Cardiac muscle cell (in vitro differentiated cells and primary cell): ENCODE results near the gene RTBDN. TPM values are rescaled to one million over a fixed set of nuclear protein-coding genes. Genes with fewer than 3 reads are reported as not detected.
"Not testable (repeated sequence)": the region's sequence is repeated elsewhere in the genome, so short reads cannot be mapped to it uniquely, and the experiment has no call there.

Source experiments
- DNase-seq, 2 donors: peaks; one replicate each; pipeline versions ENCODE4 v3.0.0 to v3.0.0-alpha.2; 2010 to 2017; ENCODE audit warnings: low read depth in 1 of 2, low spot score in 1 of 2
- H3K27ac ChIP-seq: fragments of 200-600 bp; sonication (generic); 2 replicates; pipeline ENCODE4 v1.5.1; 2016
- H3K27me3 ChIP-seq: fragments of 200-600 bp; sonication (generic); 2 replicates; pipeline ENCODE4 v1.6.0; 2016; ENCODE audit warnings: control low read depth
- H3K36me3 ChIP-seq: fragments of 200-600 bp; sonication (generic); 2 replicates; pipeline ENCODE4 v1.5.1; 2016; ENCODE audit warnings: control low read depth
- H3K4me1 ChIP-seq: fragments of 200-600 bp; sonication (generic); 2 replicates; pipeline ENCODE4 v1.8.1; 2017; ENCODE audit warnings: low read depth, mild to moderate bottlenecking, mixed run types
- H3K4me3 ChIP-seq: fragments of 200-600 bp; sonication (generic); 2 replicates; pipeline ENCODE4 v1.5.1; 2016; ENCODE audit warnings: mild to moderate bottlenecking
- H3K9me3 ChIP-seq: fragments of 200-600 bp; sonication (generic); 2 replicates; pipeline ENCODE4 v1.5.1; 2017; ENCODE audit warnings: low read depth, mild to moderate bottlenecking, control low read depth
- CTCF ChIP-seq: IDR thresholded peaks from 2 replicates; pipeline ENCODE4 v1.5.1; 2012; ENCODE audit warnings: low read depth, mild to moderate bottlenecking, low read length
- polyA plus RNA-seq: library from polyadenylated mRNA; unstranded; fragments of >200 nt; fragmentation: Nextera tagmentation; extraction: Ambion mirVana; gene quantifications from 2 replicates; pipeline ENCODE4 v1.2.1, GENCODE V29; 2016
- total RNA-seq: library from RNA; depleted of rRNA; stranded (reverse); fragments of >200 nt; gene quantifications from 2 replicates; pipeline ENCODE4 v1.2.3, GENCODE V29; 2016

The RTBDN gene
- total and polyA plus RNA-seq, 2 experiments from 2014 or later: not detected

GRCh38 chr19:12864143-12864542 is 29.8 kb upstream of the RTBDN start:
- Histone ChIP-seq H3K27ac (no peak overlapping the region), H3K36me3 (no peaks in the 10 kb centered on the region), H3K4me3 (no peak overlapping the region), H3K4me1 (peaks cover 4% of the 10 kb centered on the region), H3K9me3 (no peaks in the 10 kb centered on the region), H3K27me3 (no peaks in the 10 kb centered on the region)
- TF ChIP-seq CTCF: no peak
- DNase-seq: no peak

- Histone ChIP-seq H3K4me1 (no peaks in the 10 kb centered on the region), H3K27me3 (no peaks in the 10 kb centered on the region), H3K36me3 (no peaks in the 10 kb centered on the region), H3K9me3 (no peaks in the 10 kb centered on the region), H3K4me3 (no peak overlapping the region), H3K27ac (no peak overlapping the region)
- TF ChIP-seq CTCF: no peak
- DNase-seq: no peak
Measured at GRCh38 chr19:12859546-12859945, 25.2 kb upstream of the RTBDN start.

- no peaks in the 10 kb centered on the region for H3K36me3 ChIP-seq
Measured at GRCh38 chr19:12858041-12858928, 23.9 kb upstream of the RTBDN start.

GRCh38 chr19:12856653-12857052 is 22.3 kb upstream of the RTBDN start:
- Histone ChIP-seq H3K9me3 (no peaks in the 10 kb centered on the region), H3K4me1 (no peaks in the 10 kb centered on the region), H3K4me3 (no peak overlapping the region), H3K27ac (no peak overlapping the region), H3K27me3 (no peaks in the 10 kb centered on the region), H3K36me3 (no peaks in the 10 kb centered on the region)
- TF ChIP-seq CTCF: no peak
- no peak for DNase-seq

More at GRCh38 chr19:12858041-12858928, 23.9 kb upstream of the RTBDN start:
- no peaks in the 10 kb centered on the region for H3K27me3 ChIP-seq
- DNase-seq: no peak
- H3K4me3 ChIP-seq: no peak overlapping the region
- H3K9me3 ChIP-seq: no peaks in the 10 kb centered on the region
- H3K27ac ChIP-seq: no peak overlapping the region
- no peaks in the 10 kb centered on the region for H3K4me1 ChIP-seq
- no peak for TF ChIP-seq CTCF

GRCh38 chr19:12847159-12848139 is 13.1 kb upstream of the RTBDN start:
- TF ChIP-seq CTCF: peak; percentile 98
- Histone ChIP-seq H3K36me3 (no peaks in the 10 kb centered on the region), H3K4me3 (no peak overlapping the region), H3K27me3 (no peaks in the 10 kb centered on the region), H3K27ac (no peak overlapping the region), H3K9me3 (no peaks in the 10 kb centered on the region), H3K4me1 (no peaks in the 10 kb centered on the region)
- peak; percentile 83 to 86 for DNase-seq

GRCh38 chr19:12846613-12847012 is 12.2 kb upstream of the RTBDN start:
- H3K27me3 ChIP-seq, H3K4me3 ChIP-seq, DNase-seq, H3K4me1 ChIP-seq, H3K36me3 ChIP-seq, H3K9me3 ChIP-seq, H3K27ac ChIP-seq: not testable (repeated sequence)
